Measurements from ENCODE around the gene VTN.

DNA sequence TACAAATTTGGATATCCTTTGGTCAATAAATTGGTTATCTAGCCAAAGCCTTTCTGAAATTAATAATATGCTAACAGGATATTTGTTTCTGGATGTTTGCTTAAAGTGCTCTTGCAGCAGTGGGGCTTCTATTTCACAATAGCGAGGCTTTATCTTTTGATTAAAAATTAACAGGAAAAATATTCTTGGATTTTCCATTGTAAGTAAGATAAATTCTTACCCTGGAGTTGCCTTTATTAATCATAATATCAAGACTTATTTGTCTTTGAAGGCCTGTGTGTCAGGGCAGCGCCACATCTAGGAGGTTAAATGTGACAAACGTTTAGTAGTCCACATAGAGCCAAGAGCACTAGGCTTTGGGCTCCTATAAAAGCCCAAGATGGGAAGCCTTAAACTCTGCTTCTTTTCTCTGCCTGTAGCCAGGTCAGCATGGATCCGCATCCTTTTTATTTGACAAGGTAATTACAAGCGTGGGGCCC lies 45.8 kb downstream of the VTN start:
- TF ChIP-seq STAT1 (IDR thresholded peaks at IDR 0.05; ENCODE audit: unreplicated experiment) (no peak), ZNF331 (CRISPR knock-in tag; IDR thresholded peaks at IDR 0.05; ENCODE audit: low read depth) (no peak), CREB1 (CRISPR knock-in tag; IDR thresholded peaks at IDR 0.05; ENCODE audit: low read depth) (no peak), EZH2 (IDR thresholded peaks at IDR 0.05; ENCODE audit: low read depth, unreplicated experiment) (no peak), POLR2AphosphoS5 (IDR thresholded peaks at IDR 0.05; ENCODE audit: low read depth) (no peak)
- TF ChIP-seq, protein P1, sequence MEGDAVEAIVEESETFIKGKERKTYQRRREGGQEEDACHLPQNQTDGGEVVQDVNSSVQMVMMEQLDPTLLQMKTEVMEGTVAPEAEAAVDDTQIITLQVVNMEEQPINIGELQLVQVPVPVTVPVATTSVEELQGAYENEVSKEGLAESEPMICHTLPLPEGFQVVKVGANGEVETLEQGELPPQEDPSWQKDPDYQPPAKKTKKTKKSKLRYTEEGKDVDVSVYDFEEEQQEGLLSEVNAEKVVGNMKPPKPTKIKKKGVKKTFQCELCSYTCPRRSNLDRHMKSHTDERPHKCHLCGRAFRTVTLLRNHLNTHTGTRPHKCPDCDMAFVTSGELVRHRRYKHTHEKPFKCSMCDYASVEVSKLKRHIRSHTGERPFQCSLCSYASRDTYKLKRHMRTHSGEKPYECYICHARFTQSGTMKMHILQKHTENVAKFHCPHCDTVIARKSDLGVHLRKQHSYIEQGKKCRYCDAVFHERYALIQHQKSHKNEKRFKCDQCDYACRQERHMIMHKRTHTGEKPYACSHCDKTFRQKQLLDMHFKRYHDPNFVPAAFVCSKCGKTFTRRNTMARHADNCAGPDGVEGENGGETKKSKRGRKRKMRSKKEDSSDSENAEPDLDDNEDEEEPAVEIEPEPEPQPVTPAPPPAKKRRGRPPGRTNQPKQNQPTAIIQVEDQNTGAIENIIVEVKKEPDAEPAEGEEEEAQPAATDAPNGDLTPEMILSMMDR (conservative IDR thresholded peaks at IDR 0.05; ENCODE audit: low read depth in 2 of 2): no peak
- TF ChIP-seq, protein P2, sequence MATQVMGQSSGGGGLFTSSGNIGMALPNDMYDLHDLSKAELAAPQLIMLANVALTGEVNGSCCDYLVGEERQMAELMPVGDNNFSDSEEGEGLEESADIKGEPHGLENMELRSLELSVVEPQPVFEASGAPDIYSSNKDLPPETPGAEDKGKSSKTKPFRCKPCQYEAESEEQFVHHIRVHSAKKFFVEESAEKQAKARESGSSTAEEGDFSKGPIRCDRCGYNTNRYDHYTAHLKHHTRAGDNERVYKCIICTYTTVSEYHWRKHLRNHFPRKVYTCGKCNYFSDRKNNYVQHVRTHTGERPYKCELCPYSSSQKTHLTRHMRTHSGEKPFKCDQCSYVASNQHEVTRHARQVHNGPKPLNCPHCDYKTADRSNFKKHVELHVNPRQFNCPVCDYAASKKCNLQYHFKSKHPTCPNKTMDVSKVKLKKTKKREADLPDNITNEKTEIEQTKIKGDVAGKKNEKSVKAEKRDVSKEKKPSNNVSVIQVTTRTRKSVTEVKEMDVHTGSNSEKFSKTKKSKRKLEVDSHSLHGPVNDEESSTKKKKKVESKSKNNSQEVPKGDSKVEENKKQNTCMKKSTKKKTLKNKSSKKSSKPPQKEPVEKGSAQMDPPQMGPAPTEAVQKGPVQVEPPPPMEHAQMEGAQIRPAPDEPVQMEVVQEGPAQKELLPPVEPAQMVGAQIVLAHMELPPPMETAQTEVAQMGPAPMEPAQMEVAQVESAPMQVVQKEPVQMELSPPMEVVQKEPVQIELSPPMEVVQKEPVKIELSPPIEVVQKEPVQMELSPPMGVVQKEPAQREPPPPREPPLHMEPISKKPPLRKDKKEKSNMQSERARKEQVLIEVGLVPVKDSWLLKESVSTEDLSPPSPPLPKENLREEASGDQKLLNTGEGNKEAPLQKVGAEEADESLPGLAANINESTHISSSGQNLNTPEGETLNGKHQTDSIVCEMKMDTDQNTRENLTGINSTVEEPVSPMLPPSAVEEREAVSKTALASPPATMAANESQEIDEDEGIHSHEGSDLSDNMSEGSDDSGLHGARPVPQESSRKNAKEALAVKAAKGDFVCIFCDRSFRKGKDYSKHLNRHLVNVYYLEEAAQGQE (IDR thresholded peaks at IDR 0.05; ENCODE audit: unreplicated experiment): no peak

Measured in GM23338 (cell line).